Uterus (tissue), 4 donors: Measurements from ENCODE around the gene KLHL8. TPM values are rescaled to one million over a fixed set of nuclear protein-coding genes. Genes with fewer than 3 reads are reported as not detected.

Experiments used
- DNase-seq, 2 donors: peaks; one replicate each; pipeline ENCODE4 v3.0.0-alpha.2; 2019 to 2020
- H3K27ac ChIP-seq, 2 donors: fragments of 200-600 bp; sonication (generic); 1 replicate in 1 of 2; 2 replicates in 1 of 2; pipeline ENCODE4 v1.5.1; 2016 to 2018
- H3K27me3 ChIP-seq, 2 donors: fragments of 200-600 bp; sonication (generic); one replicate each; pipeline ENCODE4 v1.5.1; 2018 to 2019; ENCODE audit warnings: control low read depth in 1 of 2
- H3K36me3 ChIP-seq, 2 donors: fragments of 200-600 bp; sonication (generic); one replicate each; pipeline ENCODE4 v1.5.1; 2019; ENCODE audit warnings: control low read depth in 1 of 2
- H3K4me1 ChIP-seq, 2 donors: fragments of 200-600 bp; sonication (generic); one replicate each; pipeline ENCODE4 v1.5.1; 2018 to 2019; ENCODE audit warnings: control low read depth in 1 of 2
- H3K4me3 ChIP-seq, 2 donors: fragments of 200-600 bp; sonication (generic); 1 replicate in 1 of 2; 2 replicates in 1 of 2; pipeline ENCODE4 v1.5.1; 2018 to 2019; ENCODE audit warnings: mild to moderate bottlenecking in 1 of 2
- H3K9me3 ChIP-seq, 2 donors: fragments of 200-600 bp; sonication (generic); one replicate each; pipeline ENCODE4 v1.5.1; 2019; ENCODE audit warnings: control low read depth in 1 of 2
- CTCF ChIP-seq, 4 experiments: fragments of 200-600 bp in 2 of 4; fragments of 450-650 bp in 2 of 4; sonication (generic) in 2 of 4; IDR thresholded peaks; one replicate each; pipeline ENCODE4 v1.5.1; 2016 to 2019; ENCODE audit warnings: antibody characterized with exemption in 4 of 4, mild to moderate bottlenecking in 2 of 4, moderate library complexity in 1 of 4
- POLR2A ChIP-seq, 2 donors: fragments of 450-650 bp; IDR thresholded peaks; one replicate each; pipeline ENCODE4 v1.6.1; 2016; ENCODE audit warnings: antibody characterized with exemption in 2 of 2, mild to moderate bottlenecking in 1 of 2, moderate library complexity in 1 of 2
- intact Hi-C: fragments of 100-400 bp; cut with DNase I; formaldehyde crosslinking; loops from one replicate; pipeline ENCODE4 v1.15.1; 2023; ENCODE audit warnings: low total_unique reads
- total RNA-seq, 4 donors: library from RNA; depleted of rRNA in 3 of 4; stranded (reverse); fragments of >200 nt in 3 of 4; gene quantifications; one replicate each; pipeline versions ENCODE4 v1.1.0 to v1.2.4, GENCODE V29; 2014 to 2023
- donor health status: DM: yes; HTN: yes; CAD: no.

KLHL8 gene
- total RNA-seq, 4 donors from 2014 or later: 10.0 to 31.8 (median 24.5) TPM

GRCh38 chr4:87211249-87211952 is 9.0 kb downstream of the KLHL8 start:
- TF ChIP-seq CTCF (IDR thresholded peaks at IDR 0.05) (no peak), POLR2A (IDR thresholded peaks at IDR 0.05) (no peak)
- Histone ChIP-seq H3K4me1 (peaks cover 0 to 11% of the 10 kb centered on the region in 2 donors), H3K27ac (no peak overlapping the region), H3K4me3 (no peak overlapping the region), H3K27me3 (no peaks in the 10 kb centered on the region), H3K36me3 (no peaks in the 10 kb centered on the region), H3K9me3 (no peaks in the 10 kb centered on the region)
- intact Hi-C loops: no loop called here
- DNase-seq: no peak

- H3K4me1 ChIP-seq: peaks cover 0 to 11% of the 10 kb centered on the region in 2 donors
- no peak overlapping the region for H3K4me3 ChIP-seq
- H3K36me3 ChIP-seq: no peaks in the 10 kb centered on the region
- no peaks in the 10 kb centered on the region for H3K27me3 ChIP-seq
- intact Hi-C loops: no loop called here
- DNase-seq: peak; percentile 55 to 57
- no peaks in the 10 kb centered on the region for H3K9me3 ChIP-seq
- H3K27ac ChIP-seq: no peak overlapping the region
- TF ChIP-seq CTCF (IDR thresholded peaks at IDR 0.05) (no peak), POLR2A (IDR thresholded peaks at IDR 0.05) (no peak)
Measured at GRCh38 chr4:87209696-87210095, 10.7 kb downstream of the KLHL8 start.

GRCh38 chr4:87209182-87209581 is 11.2 kb downstream of the KLHL8 start:
- DNase-seq: no peak
- TF ChIP-seq CTCF (IDR thresholded peaks at IDR 0.05) (no peak), POLR2A (IDR thresholded peaks at IDR 0.05) (no peak)
- H3K27me3 ChIP-seq: no peaks in the 10 kb centered on the region

GRCh38 chr4:87204559-87204958 is 15.9 kb downstream of the KLHL8 start:
- no peak overlapping the region for H3K4me3 ChIP-seq
- H3K27me3 ChIP-seq: no peaks in the 10 kb centered on the region
- no peak overlapping the region for H3K27ac ChIP-seq
- TF ChIP-seq POLR2A (IDR thresholded peaks at IDR 0.05): no peak
- TF ChIP-seq CTCF (IDR thresholded peaks at IDR 0.05): no peak
- no peaks in the 10 kb centered on the region for H3K9me3 ChIP-seq
- DNase-seq: no peak
- H3K36me3 ChIP-seq: no peaks in the 10 kb centered on the region
- no peaks in the 10 kb centered on the region for H3K4me1 ChIP-seq
- intact Hi-C loops: no loop called here

More at GRCh38 chr4:87209182-87209581, 11.2 kb downstream of the KLHL8 start:
- Histone ChIP-seq H3K4me3 (no peak overlapping the region), H3K27ac (no peak overlapping the region), H3K4me1 (peaks cover 0 to 11% of the 10 kb centered on the region in 2 donors), H3K9me3 (no peaks in the 10 kb centered on the region), H3K36me3 (no peaks in the 10 kb centered on the region)
- intact Hi-C loops: no loop called here

- intact Hi-C loops: no loop called here
- Histone ChIP-seq H3K9me3 (no peaks in the 10 kb centered on the region), H3K36me3 (no peaks in the 10 kb centered on the region), H3K4me1 (no peaks in the 10 kb centered on the region), H3K4me3 (no peak overlapping the region), H3K27ac (no peak overlapping the region), H3K27me3 (no peaks in the 10 kb centered on the region)
- DNase-seq: no peak
- TF ChIP-seq POLR2A (IDR thresholded peaks at IDR 0.05): no peak
Measured at GRCh38 chr4:87196927-87197326, 23.5 kb downstream of the KLHL8 start.
